NCI-H510A (cell line): Measurements from ENCODE around the gene DUSP16.

Source experiments
- DNase-seq: peaks from one replicate; lab custom pipeline; 2025; lab: John Stamatoyannopoulos, UW

Gene DUSP16

DNA sequence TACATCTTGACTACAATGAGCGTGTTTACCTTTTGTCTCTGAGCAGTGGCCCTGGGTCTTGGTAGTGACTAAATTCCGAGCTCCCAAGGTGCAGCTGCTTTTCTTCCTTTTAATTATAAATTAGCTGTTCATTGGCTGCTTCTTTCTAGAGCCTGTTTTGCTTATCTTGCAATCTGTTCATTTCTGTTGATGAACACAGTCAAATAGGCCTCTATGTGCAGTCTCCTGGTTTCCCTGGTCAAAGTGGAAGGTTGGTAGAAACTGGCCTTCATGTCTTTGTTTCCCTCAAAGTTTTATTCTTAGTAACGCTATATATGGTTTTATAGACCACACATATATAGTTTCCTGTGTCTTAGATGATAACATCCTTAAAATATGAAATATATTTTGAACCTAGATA, 94.1 kb downstream of the DUSP16 start:
- DNase-seq: no peak

DNA sequence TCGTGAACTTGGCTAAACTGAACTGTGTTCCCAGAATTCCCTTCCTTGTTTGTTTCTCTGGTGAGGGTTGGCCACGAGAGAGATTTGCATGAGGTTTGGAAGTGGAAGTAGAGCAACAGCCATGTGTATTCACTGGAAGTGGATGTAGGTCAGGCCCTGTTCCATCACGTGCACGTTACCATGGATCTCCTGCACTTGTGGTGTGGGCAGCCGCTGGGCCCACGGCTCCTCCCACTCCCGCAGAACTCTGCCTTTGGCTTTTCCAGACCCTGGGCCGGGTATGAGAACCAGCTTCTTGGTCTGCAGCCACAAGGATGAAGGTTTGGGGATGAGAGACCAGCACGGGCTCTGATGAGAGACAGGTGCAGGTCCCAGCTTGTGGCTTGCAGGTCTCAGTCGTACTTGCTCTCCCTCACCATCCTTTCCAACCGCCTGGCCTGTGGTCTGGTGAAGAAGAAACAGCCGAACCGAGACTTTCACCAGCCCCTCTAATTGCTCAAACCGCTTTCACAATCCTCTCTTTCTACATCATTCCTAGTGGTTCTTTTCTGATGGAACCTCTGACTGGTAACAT, 94.9 kb downstream of the DUSP16 start:
- no peak for DNase-seq

DNA sequence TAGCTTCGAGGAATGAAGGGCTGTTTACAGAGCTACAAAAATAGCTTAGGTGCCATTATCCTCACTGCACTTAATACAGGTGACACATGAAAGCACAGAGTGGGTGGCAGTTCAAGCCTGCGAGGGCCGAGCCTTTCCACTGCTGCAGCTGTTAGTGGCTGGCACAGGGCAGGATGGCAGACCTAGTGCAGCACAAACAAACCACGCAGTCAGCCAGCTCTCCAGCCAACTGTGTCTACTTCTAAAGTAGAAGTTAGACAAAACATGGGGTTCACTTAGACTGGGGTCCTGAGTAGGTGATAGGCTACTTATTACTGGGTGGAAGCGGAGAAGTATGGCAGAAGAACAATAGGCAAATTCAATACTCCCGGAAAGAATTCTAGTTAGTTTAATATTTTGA, 95.4 kb downstream of the DUSP16 start:
- no peak for DNase-seq

DNA sequence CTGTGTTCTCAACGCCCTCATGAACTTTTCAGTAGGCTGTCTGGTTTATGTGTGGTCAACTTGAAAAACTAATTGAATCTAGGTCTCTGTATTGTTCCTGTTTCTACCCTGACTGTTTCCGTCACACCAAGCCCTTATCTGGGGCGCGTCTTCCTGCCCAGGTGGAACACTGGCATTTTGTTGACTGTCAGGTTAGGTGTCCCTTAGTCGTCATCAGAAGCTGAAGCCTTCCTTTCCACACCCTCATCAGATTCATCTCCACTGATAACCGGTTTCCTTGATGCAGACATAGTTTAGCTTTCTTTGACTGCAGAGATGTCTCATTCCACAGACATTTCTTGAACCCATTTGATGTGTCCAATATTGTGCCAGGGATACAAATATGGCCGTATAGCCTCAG, 96.5 kb downstream of the DUSP16 start:
- DNase-seq: no peak

DNA sequence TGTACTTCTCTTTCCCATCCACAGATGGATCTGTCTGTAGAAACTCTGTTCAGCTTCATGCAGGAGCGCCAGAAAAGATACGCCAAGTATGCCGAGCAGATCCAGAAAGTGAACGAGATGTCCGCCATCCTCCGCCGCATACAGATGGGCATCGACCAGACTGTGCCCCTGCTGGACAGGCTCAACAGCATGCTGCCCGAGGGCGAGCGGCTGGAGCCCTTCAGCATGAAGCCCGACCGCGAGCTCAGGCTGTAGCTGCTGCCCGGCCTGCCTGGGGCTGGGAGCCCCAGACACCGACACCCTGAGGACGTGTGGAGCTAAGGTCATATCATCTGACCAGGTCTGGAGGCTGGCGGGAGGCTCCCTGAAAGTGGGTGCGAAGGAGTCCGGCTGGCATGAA, 97.1 kb downstream of the DUSP16 start:
- DNase-seq: no peak

DNA sequence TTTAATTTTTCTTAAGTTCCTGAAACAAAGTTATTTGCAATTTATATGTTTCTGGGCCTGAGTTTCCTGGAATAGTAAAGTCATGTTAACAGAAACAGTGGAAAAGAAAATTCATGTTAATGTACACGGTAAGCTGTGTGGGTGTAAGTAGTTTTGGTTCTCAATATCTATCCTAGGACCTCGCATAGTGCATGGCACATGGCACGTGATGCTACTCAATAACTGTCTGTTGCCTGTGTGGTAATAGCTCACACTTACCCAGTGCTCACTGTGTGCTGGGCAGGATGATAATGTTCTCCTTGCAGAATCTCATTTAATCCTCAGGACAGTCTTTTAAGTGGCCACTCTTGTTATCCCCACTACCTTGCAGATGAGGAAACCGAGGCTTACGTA, 100.7 kb downstream of the DUSP16 start:
- DNase-seq: no peak

DNA sequence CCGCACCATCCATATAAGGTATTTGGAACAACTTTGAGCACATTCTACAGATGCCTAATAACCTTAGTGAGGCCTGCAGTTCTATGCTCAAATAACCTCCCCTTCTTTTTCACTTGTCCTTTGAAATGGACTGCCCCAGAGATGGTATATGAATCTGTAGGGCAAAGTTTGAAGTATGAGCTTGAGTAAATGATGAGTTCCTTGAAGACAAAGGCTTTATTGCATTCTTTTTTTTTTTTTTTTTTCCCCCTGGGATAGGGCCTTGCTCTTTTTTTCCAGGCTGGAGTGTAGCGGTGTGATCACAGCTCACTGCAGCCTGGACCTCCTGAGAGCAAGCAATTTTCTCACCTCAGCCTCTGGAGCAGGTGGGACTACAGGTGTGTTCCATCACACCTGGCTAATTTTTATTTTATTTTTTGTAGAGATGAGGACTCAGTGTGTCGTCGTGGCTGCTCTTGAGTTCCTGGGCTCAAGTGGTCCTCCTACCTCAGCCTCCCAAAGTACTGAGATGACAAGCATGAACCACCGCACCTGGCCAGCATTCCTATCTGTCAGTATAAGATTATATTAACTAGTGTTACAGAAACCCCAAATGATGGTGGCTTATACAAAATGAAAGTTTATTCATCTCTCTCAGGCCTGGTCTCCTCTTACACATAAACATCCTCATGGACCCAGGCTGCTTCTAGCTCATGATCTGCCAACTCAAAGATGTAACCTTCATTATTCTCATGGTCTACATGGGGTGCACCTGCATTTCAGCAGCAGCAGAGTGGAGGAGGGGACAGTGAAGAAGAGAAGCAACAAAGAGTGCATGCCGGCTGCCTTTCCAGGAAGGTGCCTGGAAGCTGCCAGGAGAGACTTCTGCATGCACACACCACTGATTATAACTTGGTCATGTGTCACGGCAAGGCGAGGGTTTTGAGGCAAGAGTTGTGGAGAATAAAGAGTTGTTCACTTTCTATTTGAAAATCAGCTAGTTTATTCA, 101.4 kb downstream of the DUSP16 start:
- peak; percentile 37 for DNase-seq

DNA sequence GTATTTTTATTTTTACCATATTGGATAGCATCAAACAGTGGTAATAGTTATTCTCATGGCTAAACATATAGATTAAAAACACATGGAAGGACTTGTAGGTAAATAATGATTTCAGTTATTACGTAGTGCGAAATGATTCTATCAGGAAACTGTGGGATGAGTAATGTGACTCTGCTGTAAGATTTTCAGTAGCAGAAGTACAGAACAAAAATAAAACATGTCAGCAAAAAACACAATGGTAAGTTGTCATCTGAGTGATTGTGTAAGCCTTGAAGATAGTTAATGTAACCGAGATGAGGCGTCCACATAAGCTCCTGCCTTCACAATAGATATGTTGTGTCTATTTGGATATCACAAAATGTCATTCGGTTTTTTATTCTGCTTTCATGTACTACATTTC, 106.0 kb downstream of the DUSP16 start:
- DNase-seq: no peak

DNA sequence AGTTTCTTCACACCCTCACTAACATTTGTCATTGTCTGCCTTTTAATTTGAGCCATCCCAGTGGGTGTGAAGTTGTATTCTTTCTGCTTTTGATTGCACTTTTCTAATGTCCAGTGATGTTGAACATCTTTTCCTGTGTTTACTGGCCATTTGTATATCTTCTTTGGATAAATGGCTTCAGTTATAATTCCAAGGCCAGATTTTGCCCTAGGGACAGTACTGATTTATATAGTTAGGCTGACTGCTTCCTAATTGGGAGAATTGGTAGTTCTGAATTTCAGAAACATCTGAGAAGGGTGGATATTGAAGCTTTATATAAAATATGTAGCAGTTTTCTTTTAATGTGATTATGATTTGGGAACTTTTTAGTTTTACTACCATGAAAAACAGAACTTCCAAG, 108.3 kb downstream of the DUSP16 start:
- DNase-seq: no peak

DNA sequence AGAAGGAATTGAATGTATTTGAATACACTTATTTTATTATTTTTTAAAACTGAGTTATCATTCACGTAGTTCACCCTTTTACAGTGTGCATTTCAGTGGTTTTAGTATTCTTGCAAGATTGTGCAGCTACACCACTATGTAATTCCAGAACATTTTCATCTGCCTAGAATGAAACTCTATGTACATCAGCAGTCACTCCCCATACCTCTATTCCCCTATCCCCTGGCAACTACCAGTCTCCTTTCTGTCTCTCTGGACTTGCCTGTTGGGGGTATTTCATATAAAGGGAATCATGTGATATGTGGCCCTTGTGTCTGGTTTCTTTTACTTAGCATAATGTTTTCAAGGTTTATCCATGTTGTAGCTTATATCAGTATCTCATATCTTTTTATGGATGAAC, 109.0 kb downstream of the DUSP16 start:
- no peak for DNase-seq

DNA sequence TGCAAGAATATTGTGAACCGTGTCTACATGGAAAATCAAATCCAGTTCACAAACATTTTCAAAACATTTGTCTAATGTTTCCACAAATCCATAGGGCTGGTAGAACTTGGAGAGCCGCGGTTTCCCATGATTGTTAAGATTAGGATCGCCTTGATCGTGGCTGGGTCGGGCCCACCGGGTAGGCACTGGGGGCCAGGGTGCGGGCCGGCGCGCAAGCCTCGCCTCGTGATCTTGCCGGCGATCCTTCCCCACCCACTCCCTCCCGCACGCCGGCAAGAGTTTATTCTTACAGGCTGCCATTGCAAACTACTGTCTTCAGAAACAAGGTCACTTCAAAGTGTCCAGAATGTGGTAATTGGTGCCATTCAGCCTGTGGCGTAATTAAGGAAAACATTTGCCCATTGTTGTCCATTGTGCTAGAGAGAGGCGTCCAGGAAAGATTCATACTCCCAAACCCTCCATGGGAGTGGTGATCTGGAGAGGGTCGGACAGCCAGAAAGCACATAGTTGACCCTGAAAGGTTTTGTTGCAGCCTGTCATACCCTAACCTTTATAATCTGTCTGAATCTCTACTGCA, 110.2 kb downstream of the DUSP16 start:
- DNase-seq: no peak

DNA sequence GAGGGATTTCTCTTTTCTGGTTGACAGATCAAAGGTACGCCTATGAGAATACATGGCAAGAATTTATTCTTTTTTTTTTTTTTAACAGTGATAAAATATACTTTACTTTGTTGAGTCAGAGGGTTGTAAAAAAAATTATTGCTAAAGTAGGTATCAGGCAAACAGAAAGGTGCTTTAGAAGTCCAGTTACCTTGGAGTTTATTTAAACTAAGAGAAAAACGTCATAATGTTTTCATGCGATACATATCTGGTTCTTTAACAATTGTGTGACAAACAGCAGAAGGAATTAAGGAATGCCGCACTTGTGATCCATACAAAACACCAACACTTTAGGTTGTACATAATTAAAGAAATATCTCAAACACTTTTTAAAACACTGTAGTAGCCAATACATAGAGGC, 111.6 kb downstream of the DUSP16 start:
- DNase-seq: no peak

DNA sequence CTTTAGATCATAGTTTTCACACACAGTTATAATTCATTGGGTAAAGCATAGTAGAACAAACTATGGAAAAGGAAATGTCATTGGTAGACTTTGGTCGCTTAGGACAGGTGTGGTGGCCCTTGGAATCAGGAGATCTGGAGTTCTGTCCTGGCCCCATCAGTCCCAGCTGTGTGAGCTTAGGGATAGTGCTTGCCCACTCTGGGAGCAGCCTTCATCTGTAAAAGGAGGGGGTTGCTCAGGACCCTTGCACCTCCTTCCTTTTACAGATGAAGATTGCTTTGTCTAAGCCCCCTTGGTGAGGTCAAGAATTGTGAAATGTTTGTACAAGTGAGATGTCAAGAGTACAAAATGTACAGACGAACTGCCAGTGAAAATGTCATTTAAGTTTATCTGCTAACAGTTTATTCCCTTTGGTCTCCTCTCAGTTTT, 112.6 kb downstream of the DUSP16 start:
- DNase-seq: no peak

DNA sequence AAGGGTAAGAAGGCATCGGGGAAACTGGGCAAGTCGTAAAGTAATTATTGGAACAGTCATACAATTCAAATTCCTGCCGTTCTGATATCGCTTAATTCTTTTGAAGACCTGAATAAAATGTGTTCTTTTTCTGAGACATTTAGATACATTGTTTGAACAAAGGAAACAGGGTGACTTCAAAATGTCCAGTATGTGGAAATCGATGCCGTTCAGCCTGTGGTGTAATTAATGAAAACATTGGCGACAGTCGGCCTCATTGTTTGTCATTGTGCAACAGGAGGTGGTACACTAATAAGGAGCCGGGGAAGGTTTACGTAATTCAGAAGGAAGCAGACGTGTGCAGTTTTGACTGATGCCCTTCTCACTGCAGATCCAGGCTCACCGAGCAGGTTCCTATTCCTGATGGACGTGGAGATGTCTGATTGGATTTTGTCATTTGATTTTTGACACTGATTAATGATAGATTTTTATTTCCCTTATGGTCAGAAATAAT, 113.1 kb downstream of the DUSP16 start:
- peak; percentile 66 for DNase-seq

DNA sequence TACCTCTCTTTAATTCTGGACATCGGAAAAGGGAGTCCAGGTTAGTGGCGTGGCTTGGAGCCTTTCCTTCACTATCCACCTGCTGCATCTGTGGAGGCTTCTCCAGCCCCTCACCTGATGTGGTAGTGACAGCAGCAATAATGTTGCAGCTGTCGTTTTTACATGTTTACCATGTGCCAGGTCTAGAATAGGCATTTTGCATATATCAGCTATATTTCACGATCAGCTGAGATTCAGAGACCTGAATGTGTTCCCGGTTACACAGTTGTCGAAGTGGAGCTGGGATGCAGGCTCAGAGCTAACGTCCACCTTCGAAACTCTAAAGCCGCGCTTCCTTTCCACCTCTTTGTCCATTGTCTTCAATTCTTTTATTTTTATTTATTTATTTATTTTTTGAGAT, 114.8 kb downstream of the DUSP16 start:
- DNase-seq: no peak

DNA sequence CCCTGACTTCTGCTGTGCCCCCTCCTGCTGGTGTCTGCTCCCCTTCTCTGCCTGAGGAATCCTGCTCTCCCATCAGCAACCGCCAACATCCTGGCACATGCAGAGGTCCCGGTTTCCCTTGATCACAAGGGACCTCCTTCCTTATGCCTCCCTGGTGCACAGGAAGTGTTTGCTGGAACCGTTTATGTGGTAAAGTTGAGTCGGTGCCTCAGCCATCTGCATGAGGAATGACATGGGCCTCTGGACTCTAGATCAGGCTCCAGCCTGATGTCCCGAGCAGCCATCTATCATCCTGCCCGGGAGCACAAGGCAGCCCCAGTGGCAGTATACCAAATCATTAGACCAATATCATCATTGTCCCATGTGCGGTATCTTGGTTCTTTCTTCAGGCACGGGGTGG, 115.4 kb downstream of the DUSP16 start:
- DNase-seq: no peak

DNA sequence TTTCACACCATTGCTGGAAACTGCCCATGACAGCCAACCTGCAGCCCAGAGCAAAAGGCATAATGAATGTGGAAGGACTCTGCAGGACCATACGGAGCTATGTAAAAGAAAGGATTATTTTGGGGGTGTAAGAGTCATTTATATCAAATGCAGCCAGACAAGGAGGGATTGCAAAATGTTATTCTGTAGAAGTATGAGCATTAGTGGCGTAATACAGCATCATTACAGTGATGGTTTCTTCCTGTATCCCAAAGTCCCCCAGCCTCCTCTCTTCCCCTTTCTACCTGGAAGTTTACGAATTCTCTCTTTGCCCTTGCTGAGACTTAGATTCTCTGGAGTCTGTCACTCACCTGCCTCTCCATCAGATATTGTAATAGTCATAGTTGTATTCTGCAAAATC, 115.9 kb downstream of the DUSP16 start:
- no peak for DNase-seq

DNA sequence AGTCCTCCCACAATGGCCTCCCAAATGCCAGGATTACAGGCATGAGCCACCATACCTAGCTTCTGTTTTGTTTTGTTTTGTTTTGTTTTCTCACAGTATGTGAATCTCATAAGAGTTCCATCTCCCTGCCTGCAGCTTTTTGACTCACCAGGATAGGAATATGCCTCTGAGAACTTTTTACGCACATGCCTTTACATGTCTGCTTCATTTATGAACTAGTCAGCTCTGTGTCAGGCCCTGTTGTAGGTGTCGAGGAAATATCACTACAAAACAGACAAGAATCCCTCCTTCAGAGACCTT, 116.8 kb downstream of the DUSP16 start:
- DNase-seq: no peak

DNA sequence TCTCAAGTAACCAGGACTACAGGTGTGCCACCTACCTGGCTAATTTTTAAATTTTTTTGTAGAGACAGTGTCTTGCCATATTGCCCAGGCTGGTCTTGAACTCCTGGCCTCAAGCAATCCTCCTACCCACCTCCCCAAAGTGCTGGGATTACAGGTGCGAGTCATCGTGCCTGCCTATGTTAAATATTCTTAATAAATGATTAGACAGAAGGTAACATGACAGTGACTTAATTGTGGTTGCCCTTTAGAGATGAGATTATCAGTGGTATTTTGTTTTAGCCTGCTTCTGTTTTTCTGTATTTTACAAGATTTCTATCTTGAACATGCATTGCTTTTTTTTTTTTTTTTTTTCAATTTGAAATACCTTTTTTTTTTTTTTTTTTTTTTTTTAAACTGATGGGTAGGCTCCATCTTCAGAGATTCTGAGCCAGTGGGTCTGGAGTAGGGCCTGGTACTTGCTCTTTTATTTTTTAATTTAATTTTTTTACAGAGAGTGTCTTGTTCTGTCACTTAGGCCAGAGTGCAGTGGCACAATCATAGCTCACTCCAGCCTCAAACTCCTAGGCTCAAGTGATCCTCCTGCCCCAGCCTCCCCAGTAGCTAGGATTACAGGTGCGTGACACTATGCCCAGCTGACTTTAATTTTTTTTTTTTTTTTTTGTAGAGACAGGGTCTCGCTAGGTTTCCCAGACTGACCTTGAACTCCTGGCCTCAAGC, 117.3 kb downstream of the DUSP16 start:
- no peak for DNase-seq

DNA sequence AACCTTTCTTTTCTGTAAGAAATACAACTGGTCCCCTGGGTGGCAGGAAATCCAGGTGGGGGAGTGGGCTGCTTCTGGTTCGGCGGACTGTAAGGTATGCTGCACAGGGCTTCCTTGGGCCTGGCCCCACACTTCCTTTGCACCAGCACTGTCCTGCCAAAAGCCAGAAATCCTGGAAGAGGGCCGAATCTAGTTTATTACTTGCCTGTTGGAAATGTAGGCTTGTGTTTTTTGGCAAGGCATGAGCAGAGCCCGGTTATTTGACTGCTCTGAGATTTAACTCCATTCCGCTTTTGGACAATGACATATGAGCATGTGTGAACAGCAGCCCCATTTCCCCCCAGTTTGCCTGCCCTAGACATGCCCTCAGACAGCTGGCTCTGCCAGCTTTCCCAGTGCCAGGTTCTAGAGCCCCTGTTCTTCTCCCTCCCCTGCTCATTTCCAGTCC, 119.2 kb downstream of the DUSP16 start:
- no peak for DNase-seq

DNA sequence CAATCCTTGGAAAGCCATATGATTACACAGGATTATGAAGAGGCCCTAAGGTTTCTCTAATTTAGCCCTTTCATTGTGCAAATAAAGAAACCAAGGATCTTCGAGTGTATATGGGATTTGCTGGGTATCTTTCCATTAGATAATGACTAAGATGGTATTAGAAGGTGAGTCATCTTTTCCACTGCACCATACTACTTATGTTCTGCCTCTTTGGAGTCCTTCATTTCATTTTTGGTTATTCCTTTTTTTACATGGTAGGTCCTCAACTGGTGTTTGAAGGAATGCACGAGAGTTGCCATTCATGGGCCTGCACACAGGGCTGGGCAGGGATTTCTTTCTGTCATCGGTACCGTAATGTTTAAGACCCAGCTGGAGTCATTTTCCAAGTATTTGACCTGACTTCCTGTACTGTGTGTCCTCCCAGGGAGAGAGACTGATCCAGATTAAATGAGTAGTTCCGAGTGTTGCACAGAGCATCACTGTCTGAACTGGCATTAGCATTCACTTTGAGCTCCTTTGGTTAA, 120.1 kb downstream of the DUSP16 start:
- no peak for DNase-seq

DNA sequence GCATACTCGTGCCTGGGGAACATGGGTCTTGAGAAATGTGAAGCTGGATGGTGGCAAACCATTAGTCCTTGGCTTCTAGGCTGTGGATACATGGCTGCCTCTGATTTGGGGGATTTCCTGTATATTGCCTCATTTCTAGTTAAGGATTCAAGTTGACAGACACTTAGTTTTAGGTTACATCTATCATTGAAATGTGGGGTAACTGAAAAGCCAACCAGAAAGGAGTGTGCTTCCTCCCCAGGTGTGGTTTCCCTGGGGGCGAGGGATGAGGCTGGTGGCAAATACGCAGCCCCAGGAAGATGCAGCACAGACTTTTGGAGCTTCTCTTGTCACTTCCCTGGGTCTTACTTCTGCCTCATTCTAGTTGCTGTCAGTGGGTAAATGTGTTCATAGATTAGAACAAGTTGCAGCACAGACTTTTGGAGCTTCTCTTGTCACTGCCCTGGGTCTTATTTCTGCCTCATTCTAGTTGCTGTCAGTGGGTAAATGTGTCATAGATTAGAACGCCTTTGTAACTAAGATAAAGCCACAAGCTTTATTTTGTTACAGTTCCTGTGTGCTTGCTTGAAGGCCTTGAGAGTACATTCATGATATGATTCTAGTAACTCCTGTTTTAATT, 120.7 kb downstream of the DUSP16 start:
- no peak for DNase-seq
